SK-N-SH (cell line): ENCODE measurements around the gene CFAP52. TPM values are rescaled to one million over a fixed set of nuclear protein-coding genes. Genes with fewer than 3 reads are reported as not detected.
A peak's percentile ranks its signal among the peaks of the same experiment; 100 is the strongest.
"Not testable (repeated sequence)": the region's sequence is repeated elsewhere in the genome, so short reads cannot be mapped to it uniquely, and the experiment has no call there.

Experiments
- CTCF ChIA-PET: fragments of 300-600, 350-600 bp; formaldehyde crosslinking; extraction: SDS; loops from one replicate; lab custom pipeline; 2021; lab: Yijun Ruan, JAX
- POLR2A ChIA-PET: fragments of 350-600 bp; sonication (Branson Sonifier 250); formaldehyde crosslinking; extraction: SDS; loops from one replicate; lab custom pipeline; 2020; ENCODE audit warnings: antibody characterized with exemption, inconsistent platforms; lab: Yijun Ruan, JAX
- DNase-seq: peaks from one replicate; pipeline ENCODE4 v3.0.0; 2012
- H2AFZ ChIP-seq: fragments of 200-600 bp; sonication (generic); 2 replicates; pipeline ENCODE4 v1.8.1; 2016; ENCODE audit warnings: antibody characterized with exemption, mild to moderate bottlenecking, low read depth
- H3F3A ChIP-seq: fragments of 200-600 bp; sonication (generic); replicated peaks from 2 replicates; pipeline ENCODE3; 2016; ENCODE audit warnings: antibody characterized with exemption, mild to moderate bottlenecking; ENCODE audit not compliant: insufficient read depth
- H3K27ac ChIP-seq, 2 experiments: fragments of 200-500 bp in 1 of 2; fragments of 200-600 bp in 1 of 2; sonication (Bioruptor generic) in 1 of 2; sonication (generic), shearing (Covaris generic) in 1 of 2; 2 replicates each; pipeline versions ENCODE4 v1.5.1 to v1.6.1; 2014 to 2016; ENCODE audit warnings: low read depth in 2 of 2, inconsistent platforms in 1 of 2, low read length in 1 of 2, mild to moderate bottlenecking in 1 of 2, mixed read lengths in 1 of 2
- H3K27me3 ChIP-seq: fragments of 200-600 bp; sonication (generic), shearing (Covaris generic); 2 replicates; pipeline ENCODE4 v1.6.1; 2016; ENCODE audit warnings: mixed run types; ENCODE audit not compliant: insufficient read depth
- H3K36me3 ChIP-seq, 2 experiments: fragments of 200-500 bp in 1 of 2; fragments of 200-600 bp in 1 of 2; sonication (Bioruptor generic) in 1 of 2; sonication (generic) in 1 of 2; replicated peaks in 1 of 2; 2 replicates each; pipeline versions ENCODE3 to v1.5.1; 2014 to 2016; ENCODE audit warnings: low read length in 1 of 2, mild to moderate bottlenecking in 1 of 2; ENCODE audit not compliant: insufficient read depth in 2 of 2, control insufficient read depth in 1 of 2
- H3K4me1 ChIP-seq, 2 experiments: fragments of 200-500 bp in 1 of 2; fragments of 200-600 bp in 1 of 2; sonication (Bioruptor generic) in 1 of 2; sonication (generic), shearing (Covaris generic) in 1 of 2; 2 replicates each; pipeline versions ENCODE4 v1.5.1 to v1.6.1; 2014 to 2016; ENCODE audit warnings: low read depth in 1 of 2, low read length in 1 of 2, mixed run types in 1 of 2; ENCODE audit not compliant: insufficient read depth in 2 of 2, control insufficient read depth in 1 of 2
- H3K4me2 ChIP-seq: fragments of 200-600 bp; sonication (generic), shearing (Covaris generic); 2 replicates; pipeline ENCODE4 v1.6.1; 2017; ENCODE audit warnings: mixed run types
- H3K4me3 ChIP-seq, 2 experiments: fragments of 200-500 bp in 1 of 2; fragments of 200-600 bp in 1 of 2; sonication (Bioruptor generic) in 1 of 2; sonication (generic), shearing (Covaris generic) in 1 of 2; 2 replicates each; pipeline versions ENCODE4 v1.5.1 to v1.8.1; 2014 to 2016; ENCODE audit warnings: low read depth in 2 of 2, inconsistent platforms in 1 of 2, low read length in 1 of 2, mild to moderate bottlenecking in 1 of 2, mixed read lengths in 1 of 2, moderate library complexity in 1 of 2
- H3K79me2 ChIP-seq: fragments of 200-600 bp; sonication (generic); 2 replicates; pipeline ENCODE4 v1.8.1; 2017; ENCODE audit warnings: mild to moderate bottlenecking; ENCODE audit not compliant: insufficient read depth
- H3K9ac ChIP-seq: fragments of 200-600 bp; sonication (generic); 2 replicates; pipeline ENCODE4 v1.6.1; 2017; ENCODE audit warnings: mixed run types
- H3K9me2 ChIP-seq: fragments of 200-600 bp; sonication (generic); 2 replicates; pipeline ENCODE4 v1.6.1; 2017; ENCODE audit warnings: mixed run types
- H3K9me3 ChIP-seq: fragments of 200-600 bp; sonication (generic); 2 replicates; pipeline ENCODE4 v1.6.1; 2017; ENCODE audit warnings: mixed run types, mild to moderate bottlenecking, moderate library complexity
- H4K20me1 ChIP-seq: fragments of 200-600 bp; sonication (generic); 2 replicates; pipeline ENCODE4 v1.6.1; 2017; ENCODE audit warnings: mild to moderate bottlenecking, mixed run types; ENCODE audit not compliant: insufficient read depth
- CTCF ChIP-seq: fragments of 200-600 bp; sonication (generic); IDR thresholded peaks from 2 replicates; pipeline ENCODE4 v1.6.1; 2017; ENCODE audit warnings: antibody characterized with exemption, mild to moderate bottlenecking, moderate library complexity
- EP300 ChIP-seq, 2 experiments: IDR thresholded peaks; 2 replicates each; pipeline versions ENCODE4 v1.4.0 to v1.6.1; 2012; ENCODE audit warnings: borderline replicate concordance in 1 of 2, low read depth in 1 of 2, low read length in 1 of 2
- FOSL2 ChIP-seq: IDR thresholded peaks from 2 replicates; pipeline ENCODE4 v1.4.0; 2012; ENCODE audit warnings: low read depth, mild to moderate bottlenecking, moderate library complexity, borderline replicate concordance
- GATA2 ChIP-seq: sonication (generic); formaldehyde crosslinking; IDR thresholded peaks from 2 replicates; pipeline ENCODE4 v1.5.0; 2020; ENCODE audit warnings: mild to moderate bottlenecking, missing genetic modification reagents
- IRF3 ChIP-seq: fragments of 150-350 bp; IDR thresholded peaks from 2 replicates; pipeline ENCODE4 v1.6.1; 2016; ENCODE audit warnings: mild to moderate bottlenecking, low read depth, low read length
- JUND ChIP-seq: IDR thresholded peaks from 2 replicates; pipeline ENCODE4 v1.4.0; 2012
- MEF2A ChIP-seq: IDR thresholded peaks from 2 replicates; pipeline ENCODE4 v1.4.0; 2012; ENCODE audit warnings: low read depth, borderline replicate concordance
- NFIC ChIP-seq: IDR thresholded peaks from 2 replicates; pipeline ENCODE4 v1.4.0; 2012; ENCODE audit warnings: borderline replicate concordance
- NRF1 ChIP-seq: IDR thresholded peaks from 2 replicates; pipeline ENCODE4 v1.6.1; 2012; ENCODE audit warnings: low read depth, mild to moderate bottlenecking, low read length
- PBX3 ChIP-seq: IDR thresholded peaks from 2 replicates; pipeline ENCODE4; 2012
- POLR2AphosphoS5 ChIP-seq: IDR thresholded peaks from 2 replicates; pipeline ENCODE4 v1.6.1; 2012; ENCODE audit warnings: low read depth, low read length
- RAD21 ChIP-seq: IDR thresholded peaks from 2 replicates; pipeline ENCODE4 v1.6.1; 2012; ENCODE audit warnings: mild to moderate bottlenecking, low read length
- RFX5 ChIP-seq: IDR thresholded peaks from 2 replicates; pipeline ENCODE4 v1.6.1; 2012; ENCODE audit warnings: mild to moderate bottlenecking, improper control_type of control experiment, low read length
- SIN3A ChIP-seq: IDR thresholded peaks from 2 replicates; pipeline ENCODE4 v1.6.1; 2012; ENCODE audit warnings: low read depth, mild to moderate bottlenecking, low read length, moderate library complexity, borderline replicate concordance
- SMC3 ChIP-seq: IDR thresholded peaks from 2 replicates; pipeline ENCODE4 v1.6.1; 2012; ENCODE audit warnings: low read depth, low read length, improper control_type of control experiment
- TAF1 ChIP-seq: IDR thresholded peaks from 2 replicates; pipeline ENCODE4 v1.6.1; 2012; ENCODE audit warnings: low read depth, mild to moderate bottlenecking, low read length, moderate library complexity, borderline replicate concordance
- USF1 ChIP-seq: IDR thresholded peaks from 2 replicates; pipeline ENCODE4 v1.4.0; 2012; ENCODE audit warnings: low read depth, borderline replicate concordance
- USF2 ChIP-seq: fragments of 150-350 bp; IDR thresholded peaks from 2 replicates; pipeline ENCODE4 v1.6.1; 2017; ENCODE audit warnings: antibody characterized with exemption, low read length, low read depth, borderline replicate concordance
- ZBTB33 ChIP-seq: IDR thresholded peaks from 2 replicates; pipeline ENCODE4 v1.4.0; 2012; ENCODE audit warnings: low read depth, borderline replicate concordance
- WGBS: methylation state at CpG from one replicate; pipeline ENCODE4 v1.1.6; 2017; ENCODE audit warnings: low lambda C conversion rate; 5-methylcytosine and 5-hydroxymethylcytosine counted together
- polyA plus RNA-seq, 3 experiments: library from polyadenylated mRNA; depleted of rRNA; stranded (reverse); fragments of >200 nt; gene quantifications; 2 replicates each; pipeline ENCODE4 v1.2.3, GENCODE V29; 2012

CFAP52 gene
- polyA plus RNA-seq, 1 of the 3 experiments (the other 2 are of a cell fraction), result 0.26 TPM

- not testable (repeated sequence) for H3K9me2 ChIP-seq, H3K9me3 ChIP-seq, H3K9ac ChIP-seq, H3K4me2 ChIP-seq, H4K20me1 ChIP-seq, H3K27me3 ChIP-seq, H2AFZ ChIP-seq, H3F3A ChIP-seq, H3K4me3 ChIP-seq, H3K27ac ChIP-seq, H3K4me1 ChIP-seq
- WGBS, result 73% methylated on average over 6 of the region's 6 CpGs
- POLR2A ChIA-PET, result interaction anchor here (0.9 kb wide), 1 partner anchor 21 kb away, joined by 3 read pairs; the partner anchor contains the start of gene STX8
- H3K79me2 ChIP-seq, result peaks cover 11% of the 10 kb centered on the region; the same call in 1 of the 2 replicates
- H3K36me3 ChIP-seq, result peaks cover 2 to 14% of the 10 kb centered on the region in 2 experiments
- DNase-seq, result peak; percentile 67
- TF ChIP-seq CTCF (peak; percentile 65), RAD21 (peak; percentile 57)
- CTCF ChIA-PET, result interaction anchor here (0.8 to 2.3 kb wide), 6 partner anchors 10 to 557 kb away, joined by 3 to 8 read pairs (median 4); no protein-coding TSS in a partner anchor
These were observed 21.7 kb upstream of the CFAP52 start for GRCh38 chr17:9554715-9555114.

GRCh38 chr17:9557161-9557755 lies 19.2 kb upstream of the CFAP52 start:
- H3K9me3 ChIP-seq, result no peaks in the 10 kb centered on the region
- no peaks in the 10 kb centered on the region for H3K4me1 ChIP-seq
- no peak overlapping the region for H3K9ac ChIP-seq
- H3K9me2 ChIP-seq, result no peaks in the 10 kb centered on the region
- H3K4me3 ChIP-seq, result no peak overlapping the region
- H2AFZ ChIP-seq, result no peak overlapping the region
- H3K27me3 ChIP-seq, result no peaks in the 10 kb centered on the region
- POLR2A ChIA-PET, result no interaction called here
- H3K27ac ChIP-seq, result no peak overlapping the region
- no peak for DNase-seq
- peaks cover 2 to 14% of the 10 kb centered on the region in 2 experiments for H3K36me3 ChIP-seq
- no peak overlapping the region for H3K4me2 ChIP-seq
- 94% methylated on average over 10 of the region's 10 CpGs for WGBS
- CTCF ChIA-PET, result interaction anchor here (2.3 kb wide), 1 partner anchor 20 kb away, joined by 10 read pairs; the partner anchor contains the start of gene CFAP52
- H3F3A ChIP-seq, result no peaks in the 10 kb centered on the region
- no peaks in the 10 kb centered on the region for H4K20me1 ChIP-seq
- H3K79me2 ChIP-seq, result peaks cover 19% of the 10 kb centered on the region
- TF ChIP-seq EP300 (IDR thresholded peaks at IDR 0.05; ENCODE audit: borderline replicate concordance in 1 of 2, low read depth in 1 of 2, low read length in 1 of 2) (no peak), PBX3 (no peak), IRF3 (no peak), USF2 (no peak), JUND (no peak), SIN3A (no peak), RFX5 (no peak), TAF1 (no peak), FOSL2 (no peak), GATA2 (CRISPR knock-in tag) (no peak), USF1 (no peak), NRF1 (no peak), ZBTB33 (no peak), NFIC (no peak), MEF2A (no peak), POLR2AphosphoS5 (no peak), SMC3 (no peak)
